ENCODE measurements around the gene PHC1.

PHC1 gene

DNA sequence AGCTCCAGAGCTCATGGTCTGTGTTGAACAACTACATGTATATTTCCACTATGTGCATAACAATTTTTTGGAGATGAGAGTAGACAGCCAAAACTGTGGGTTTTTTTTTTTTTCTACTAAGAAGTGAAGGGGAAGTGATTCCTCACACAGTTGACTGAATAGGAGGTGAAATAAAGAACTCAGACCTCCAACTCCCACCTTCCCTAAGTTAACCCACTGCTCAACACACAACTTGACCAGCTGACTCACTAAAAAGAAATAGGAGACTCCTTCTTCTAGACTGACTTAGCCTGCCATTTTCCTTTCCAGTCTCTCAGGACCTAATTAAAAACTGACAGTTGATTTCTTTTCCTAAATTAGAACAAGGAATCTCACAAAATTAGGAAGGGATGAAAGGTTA is 33.4 kb downstream of the PHC1 start:
- CTCF ChIA-PET: interaction anchor here (0.5 kb wide), 1 partner anchor 418 kb away, joined by 3 read pairs; no protein-coding TSS in a partner anchor
- DNase-seq (ENCODE audit: extremely low spot score): no peak
- POLR2A ChIA-PET: no interaction called here
- TF ChIP-seq CTBP1 (IDR thresholded peaks at IDR 0.05; ENCODE audit: borderline replicate concordance): no peak
- TF ChIP-seq FOXM1 (IDR thresholded peaks at IDR 0.05; ENCODE audit: borderline replicate concordance): no peak
- TF ChIP-seq, protein P1, sequence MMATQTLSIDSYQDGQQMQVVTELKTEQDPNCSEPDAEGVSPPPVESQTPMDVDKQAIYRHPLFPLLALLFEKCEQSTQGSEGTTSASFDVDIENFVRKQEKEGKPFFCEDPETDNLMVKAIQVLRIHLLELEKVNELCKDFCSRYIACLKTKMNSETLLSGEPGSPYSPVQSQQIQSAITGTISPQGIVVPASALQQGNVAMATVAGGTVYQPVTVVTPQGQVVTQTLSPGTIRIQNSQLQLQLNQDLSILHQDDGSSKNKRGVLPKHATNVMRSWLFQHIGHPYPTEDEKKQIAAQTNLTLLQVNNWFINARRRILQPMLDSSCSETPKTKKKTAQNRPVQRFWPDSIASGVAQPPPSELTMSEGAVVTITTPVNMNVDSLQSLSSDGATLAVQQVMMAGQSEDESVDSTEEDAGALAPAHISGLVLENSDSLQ (IDR thresholded peaks at IDR 0.05): no peak
- no peak for TF ChIP-seq FOXA1 (IDR thresholded peaks at IDR 0.05)
- no peak for TF ChIP-seq SUZ12 (IDR thresholded peaks at IDR 0.05)
- no peak for TF ChIP-seq NFRKB (IDR thresholded peaks at IDR 0.05)
- TF ChIP-seq SP1 (IDR thresholded peaks at IDR 0.05): no peak
- TF ChIP-seq ARNT (IDR thresholded peaks at IDR 0.05): no peak

DNA sequence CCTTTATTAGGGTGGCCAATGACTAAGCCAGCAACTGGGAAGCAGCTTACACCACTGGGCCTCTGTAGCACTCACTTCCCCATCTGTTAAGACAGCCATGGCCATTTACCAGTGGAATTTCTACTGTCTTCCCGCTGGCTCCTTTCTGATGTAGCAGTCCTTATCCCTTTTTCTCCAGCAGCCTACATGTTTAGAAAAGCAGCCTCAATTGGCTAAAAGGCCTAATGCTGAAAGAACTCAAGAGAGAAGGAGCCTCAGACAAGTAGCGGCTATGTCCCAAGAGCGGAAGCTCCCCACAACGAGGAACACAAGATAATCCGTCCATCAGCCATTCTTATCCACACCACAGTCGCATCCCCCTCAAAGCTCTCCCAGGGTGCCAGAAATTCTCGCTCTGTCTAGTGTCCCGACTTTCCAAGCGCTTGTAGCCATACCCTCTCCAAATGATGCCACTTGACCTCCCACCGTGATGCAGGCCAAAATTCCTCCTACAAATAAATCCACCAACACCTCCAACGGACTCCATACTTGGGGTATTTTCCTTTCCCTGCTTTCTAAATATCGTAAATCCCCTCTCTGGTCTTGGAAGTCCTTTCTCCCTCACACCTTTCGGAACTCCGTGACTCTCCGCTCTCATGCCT is 34.5 kb downstream of the PHC1 start:
- POLR2A ChIA-PET: interaction anchor here (0.5 to 1.7 kb wide), 16 partner anchors 10 to 261 kb away, joined by 3 to 14 read pairs (median 4); partner anchors contain the start of genes PHC1 and RIMKLB
- CTCF ChIA-PET: interaction anchor here (0.6 to 1.6 kb wide), 7 partner anchors 36 to 268 kb away, joined by 3 to 13 read pairs (median 5); no protein-coding TSS in a partner anchor
- DNase-seq (ENCODE audit: extremely low spot score): peak; percentile 15
- TF ChIP-seq FOXA1 (IDR thresholded peaks at IDR 0.05) (no peak), ARNT (IDR thresholded peaks at IDR 0.05) (no peak), LEF1 (IDR thresholded peaks at IDR 0.05; ENCODE audit: borderline replicate concordance) (no peak), CTBP1 (IDR thresholded peaks at IDR 0.05; ENCODE audit: borderline replicate concordance) (no peak), ZNF384 (IDR thresholded peaks at IDR 0.05) (no peak), HDGF (IDR thresholded peaks at IDR 0.05; ENCODE audit: borderline replicate concordance) (no peak), SP1 (IDR thresholded peaks at IDR 0.05) (no peak), BHLHE40 (IDR thresholded peaks at IDR 0.05; ENCODE audit: borderline replicate concordance) (no peak), FOXM1 (IDR thresholded peaks at IDR 0.05; ENCODE audit: borderline replicate concordance) (no peak), ELF4 (IDR thresholded peaks at IDR 0.05) (no peak), TARDBP (IDR thresholded peaks at IDR 0.05) (no peak), L3MBTL2 (conservative IDR thresholded peaks at IDR 0.05) (no peak), FOXK2 (IDR thresholded peaks at IDR 0.05) (no peak)
- TF ChIP-seq, protein P1 (IDR thresholded peaks at IDR 0.05): no peak

DNA sequence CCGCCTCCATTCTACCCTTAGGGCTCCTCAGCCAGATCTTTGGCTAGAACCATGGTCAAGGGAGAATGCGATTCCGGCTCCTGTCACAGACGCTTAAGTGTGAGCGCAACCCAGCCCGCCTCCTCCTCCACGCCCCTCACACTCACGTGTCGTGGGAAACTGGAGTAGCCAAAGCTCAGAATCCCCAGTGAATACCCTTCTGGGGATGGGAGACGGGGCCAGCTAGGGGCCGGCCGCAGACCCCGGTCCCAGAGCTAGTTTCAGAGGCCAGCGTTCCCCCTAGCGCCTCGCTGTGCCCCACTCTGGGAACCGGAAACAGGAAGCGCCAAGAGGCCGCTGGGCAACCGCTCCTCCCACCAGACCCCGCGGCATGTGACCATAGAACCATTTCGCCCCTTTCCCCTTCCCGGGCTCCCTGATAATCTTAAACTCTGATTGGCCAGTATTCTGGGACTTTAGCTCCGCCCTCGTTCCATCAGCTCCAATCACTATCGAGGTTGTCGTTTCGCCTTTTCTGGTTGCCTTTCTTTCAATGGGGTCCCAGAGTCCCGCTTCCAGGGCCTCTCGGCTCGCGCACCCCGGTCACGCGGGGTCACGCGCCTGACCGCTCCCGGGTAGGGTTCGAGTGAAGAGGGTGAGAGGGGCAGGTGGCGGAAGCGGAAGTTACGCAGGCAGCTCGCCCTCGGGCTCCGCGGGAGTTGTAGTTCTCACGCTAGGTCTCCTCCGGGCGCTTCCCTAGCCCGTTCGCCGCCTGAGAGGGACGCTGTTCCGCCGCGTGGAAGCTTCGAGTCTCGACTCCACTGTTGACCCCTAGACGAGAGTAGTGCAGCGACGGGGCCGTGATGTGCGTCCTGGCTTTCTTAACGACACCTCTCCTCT is 35.3 kb downstream of the PHC1 start, which contains the start of gene M6PR:
M6PR (minus strand) TSS at position 304 of the 879 bp plus-strand sequence. CDS start 3,241 bp downstream, outside the sequence.
- POLR2A ChIA-PET: interaction anchor here (0.6 to 1.7 kb wide), 23 partner anchors 11 to 333 kb away, joined by 3 to 14 read pairs (median 3); partner anchors contain the start of genes PHC1 and RIMKLB
- peak; percentile 92 for DNase-seq (ENCODE audit: extremely low spot score)
- CTCF ChIA-PET: interaction anchor here (0.6 to 1.6 kb wide), 8 partner anchors 37 to 269 kb away, joined by 3 to 13 read pairs (median 4); partner anchors contain the start of gene RIMKLB
- TF ChIP-seq TARDBP (IDR thresholded peaks at IDR 0.05) (no peak), SP1 (IDR thresholded peaks at IDR 0.05) (no peak), L3MBTL2 (conservative IDR thresholded peaks at IDR 0.05) (peak; percentile 98), ZNF384 (IDR thresholded peaks at IDR 0.05) (no peak), ELF4 (IDR thresholded peaks at IDR 0.05) (peak; percentile 72), HDGF (IDR thresholded peaks at IDR 0.05; ENCODE audit: borderline replicate concordance) (no peak), FOXA1 (IDR thresholded peaks at IDR 0.05) (no peak), BHLHE40 (IDR thresholded peaks at IDR 0.05; ENCODE audit: borderline replicate concordance) (no peak)
- TF ChIP-seq, protein P1 (IDR thresholded peaks at IDR 0.05): no peak

DNA sequence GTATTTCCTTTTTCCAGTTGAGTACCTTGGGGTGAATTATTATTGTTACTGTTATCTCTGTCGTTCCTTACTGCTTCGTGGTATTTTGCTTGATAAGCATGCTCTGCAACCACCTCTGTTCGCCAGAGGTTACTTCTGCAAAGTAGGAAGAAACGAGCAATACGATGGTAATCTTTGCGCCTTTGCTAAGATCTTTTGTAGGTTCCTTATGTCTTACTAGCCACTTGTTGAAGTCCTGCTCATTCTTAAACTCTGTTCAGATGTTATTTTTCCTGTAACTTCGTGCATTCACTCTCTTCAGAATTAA is 35.9 kb downstream of the PHC1 start:
- TF ChIP-seq HDGF (IDR thresholded peaks at IDR 0.05; ENCODE audit: borderline replicate concordance): no peak
- no peak for TF ChIP-seq SP1 (IDR thresholded peaks at IDR 0.05)
- no peak for TF ChIP-seq NFRKB (IDR thresholded peaks at IDR 0.05)
- TF ChIP-seq, protein P1 (IDR thresholded peaks at IDR 0.05): no peak
- TF ChIP-seq L3MBTL2 (conservative IDR thresholded peaks at IDR 0.05): no peak
- TF ChIP-seq TARDBP (IDR thresholded peaks at IDR 0.05): no peak
- no peak for TF ChIP-seq FOXM1 (IDR thresholded peaks at IDR 0.05; ENCODE audit: borderline replicate concordance)
- no peak for TF ChIP-seq SUZ12 (IDR thresholded peaks at IDR 0.05)
- no peak for TF ChIP-seq ARNT (IDR thresholded peaks at IDR 0.05)
- no peak for TF ChIP-seq BHLHE40 (IDR thresholded peaks at IDR 0.05; ENCODE audit: borderline replicate concordance)
- TF ChIP-seq CTBP1 (IDR thresholded peaks at IDR 0.05; ENCODE audit: borderline replicate concordance): no peak
- TF ChIP-seq FOXA1 (IDR thresholded peaks at IDR 0.05): no peak
- DNase-seq (ENCODE audit: extremely low spot score): no peak
- CTCF ChIA-PET: interaction anchor here (1.1 to 1.6 kb wide), 4 partner anchors 60 to 252 kb away, joined by 3 to 13 read pairs (median 4); partner anchors contain the start of gene RIMKLB
- POLR2A ChIA-PET: interaction anchor here (0.8 to 1.6 kb wide), 14 partner anchors 11 to 333 kb away, joined by 3 to 14 read pairs (median 4); partner anchors contain the start of gene PHC1

All from HEK293T (cell line).